HepG2 (cell line): ENCODE measurements around the gene LMAN2. TPM values are rescaled to one million over a fixed set of nuclear protein-coding genes. Genes with fewer than 3 reads are reported as not detected.

Experiments
- BORCS8-MEF2B ChIP-seq: sonication (generic); formaldehyde crosslinking; IDR thresholded peaks from 2 replicates; pipeline ENCODE4 v1.8.0; 2022; ENCODE audit warnings: mild to moderate bottlenecking, missing genetic modification reagents
- CBX5 ChIP-seq: sonication (generic); formaldehyde crosslinking; IDR thresholded peaks from 2 replicates; pipeline ENCODE4 v1.4.0; 2020; ENCODE audit warnings: missing genetic modification reagents, borderline replicate concordance
- FOSL1 ChIP-seq: sonication (generic); formaldehyde crosslinking; IDR thresholded peaks from 2 replicates; pipeline ENCODE4 v1.9.0; 2021; ENCODE audit warnings: missing genetic modification reagents, borderline replicate concordance
- HNRNPH1 ChIP-seq: fragments of 200-400 bp; formaldehyde crosslinking; optimal IDR thresholded peaks from 2 replicates; pipeline ENCODE3; 2017; ENCODE audit warnings: mild to moderate bottlenecking, low read depth, low read length
- KDM2A ChIP-seq: sonication (generic); formaldehyde crosslinking; IDR thresholded peaks from 2 replicates; pipeline ENCODE4 v1.4.0; 2020; ENCODE audit warnings: low read depth, missing genetic modification reagents, borderline replicate concordance
- KDM3A ChIP-seq: IDR thresholded peaks from 2 replicates; pipeline ENCODE4 v1.6.1; 2018; ENCODE audit warnings: low read depth, missing compliant biosample characterization
- NCOA2 ChIP-seq: sonication (generic); formaldehyde crosslinking; IDR thresholded peaks from 2 replicates; pipeline ENCODE4 v1.8.0; 2022; ENCODE audit warnings: inconsistent platforms
- POGK ChIP-seq: sonication (generic); formaldehyde crosslinking; conservative IDR thresholded peaks from 2 replicates; pipeline ENCODE4 v1.8.0; 2022; ENCODE audit warnings: mild to moderate bottlenecking, moderate library complexity, missing genetic modification reagents
- SMYD3 ChIP-seq: sonication (generic); formaldehyde crosslinking; IDR thresholded peaks from 2 replicates; pipeline ENCODE4 v1.8.1; 2023; ENCODE audit warnings: mild to moderate bottlenecking, missing genetic modification reagents
- USF2 ChIP-seq, 2 experiments: sonication (generic) in 1 of 2; formaldehyde crosslinking in 1 of 2; IDR thresholded peaks; 2 replicates each; pipeline versions ENCODE4 v1.5.1 to v1.6.1; 2011 to 2020; ENCODE audit warnings: borderline replicate concordance in 1 of 2, low read depth in 1 of 2, low read length in 1 of 2, mild to moderate bottlenecking in 1 of 2, missing genetic modification reagents in 1 of 2, moderate library complexity in 1 of 2
- ZBTB49 ChIP-seq: sonication (generic); formaldehyde crosslinking; IDR thresholded peaks from 2 replicates; pipeline ENCODE4 v1.4.0; 2020; ENCODE audit warnings: missing genetic modification reagents, borderline replicate concordance
- ZBTB7B ChIP-seq: sonication (generic); formaldehyde crosslinking; IDR thresholded peaks from 2 replicates; pipeline ENCODE4 v1.4.0; 2020; ENCODE audit warnings: missing genetic modification reagents
- ZNF10 ChIP-seq: sonication (generic); formaldehyde crosslinking; IDR thresholded peaks from 2 replicates; pipeline ENCODE4 v1.4.0; 2020; ENCODE audit warnings: mild to moderate bottlenecking, low read depth, missing genetic modification reagents, borderline replicate concordance
- ZNF276 ChIP-seq: sonication (generic); formaldehyde crosslinking; IDR thresholded peaks from 2 replicates; pipeline ENCODE4 v1.4.0; 2020; ENCODE audit warnings: mild to moderate bottlenecking, low read depth, missing genetic modification reagents
- ZNF484 ChIP-seq: sonication (generic); formaldehyde crosslinking; IDR thresholded peaks from 2 replicates; pipeline ENCODE4 v1.5.1; 2020; ENCODE audit warnings: mild to moderate bottlenecking, low read depth, missing genetic modification reagents, borderline replicate concordance
- ZNF770 ChIP-seq: sonication (generic); formaldehyde crosslinking; IDR thresholded peaks from 2 replicates; pipeline ENCODE4 v1.5.0; 2020; ENCODE audit warnings: mild to moderate bottlenecking, missing genetic modification reagents
- polyA plus RNA-seq, 8 experiments: library from polyadenylated mRNA; depleted of rRNA in 3 of 8; stranded (reverse) in 7 of 8; unstranded in 1 of 8; fragments of >200 nt; fragmentation: Illumina TruSeq in 4 of 8; extraction: Trizol in 4 of 8; gene quantifications; 2 replicates each; pipeline versions ENCODE4 v1.2.1 to v1.2.3, GENCODE V29; 2011 to 2016; ENCODE audit warnings: low read depth in 4 of 8, missing spikeins in 1 of 8, mixed read lengths in 1 of 8; ENCODE audit not compliant: insufficient read depth in 1 of 8
- total RNA-seq, 5 experiments: library from RNA; depleted of rRNA; stranded (reverse); fragments of >200 nt; fragmentation: Illumina TruSeq; extraction: Trizol; gene quantifications; 2 replicates each; pipeline ENCODE4 v1.2.3, GENCODE V29; 2016; ENCODE audit warnings: low read depth in 1 of 5

Gene LMAN2
- total and polyA plus RNA-seq, 2 of the 13 experiments (the other 11 are each of a cell fraction or from before 2014, with no cell fraction given), result 191 to 197 TPM

GRCh38 chr5:177303121-177303924 is 48.1 kb downstream of the LMAN2 start, which contains the start of the genes PRELID1 and RAB24 (continued):
- TF ChIP-seq USF2 (IDR thresholded peaks at IDR 0.05; ENCODE audit: low read depth, low read length), result peak; percentile 78
- peak; percentile 90; the same call in 1 of the 2 replicates for TF ChIP-seq USF2 (CRISPR knock-in tag; IDR thresholded peaks at IDR 0.05; ENCODE audit: borderline replicate concordance)
- peak; percentile 39; the same call in 1 of the 2 replicates for TF ChIP-seq ZNF770 (CRISPR knock-in tag)
- 0 out of 2 replicates have a peak, but pooled peaks have one; percentile 76 for TF ChIP-seq POGK
- peak; percentile 66; the same call in 1 of the 2 replicates for TF ChIP-seq ZBTB7B (CRISPR knock-in tag)
- TF ChIP-seq SMYD3, result no peak
- no peak for TF ChIP-seq HNRNPH1
- peak; percentile 59 for TF ChIP-seq BORCS8-MEF2B (CRISPR knock-in tag)
- no peak for TF ChIP-seq ZBTB49 (CRISPR knock-in tag)
- TF ChIP-seq ZNF484, result no peak
- no peak for TF ChIP-seq ZNF10 (CRISPR knock-in tag)
- no peak; the same call in 1 of the 2 replicates for TF ChIP-seq CBX5 (CRISPR knock-in tag)
- TF ChIP-seq KDM2A (CRISPR knock-in tag), result peak; percentile 85; the same call in 1 of the 2 replicates
- peak; percentile 25; the same call in 1 of the 2 replicates for TF ChIP-seq NCOA2 (CRISPR knock-in tag)
- peak; percentile 46; the same call in 1 of the 2 replicates for TF ChIP-seq KDM3A (CRISPR knock-in tag)
- TF ChIP-seq ZNF276 (CRISPR knock-in tag), result 0 out of 2 replicates have a peak, but pooled peaks have one; percentile 35
- TF ChIP-seq FOSL1 (CRISPR knock-in tag), result 0 out of 2 replicates have a peak, but pooled peaks have one; percentile 11
